GM18951 (cell line): ENCODE results near the gene USP36.

Experiments used
- POLR2A ChIP-seq: IDR thresholded peaks from 4 replicates; pipeline ENCODE4 v1.6.1; 2011; ENCODE audit warnings: mild to moderate bottlenecking; ENCODE audit not compliant: insufficient read length, insufficient read depth; ENCODE audit errors: extremely low read depth
- in situ Hi-C: fragments of 300-500 bp; cut with MboI; formaldehyde crosslinking; loops from one replicate; pipeline ENCODE4 v1.12.0; 2022; ENCODE audit warnings: low sequenced_read_pairs, mixed read lengths, inconsistent platforms; ENCODE audit not compliant: unreplicated experiment

The USP36 gene

DNA sequence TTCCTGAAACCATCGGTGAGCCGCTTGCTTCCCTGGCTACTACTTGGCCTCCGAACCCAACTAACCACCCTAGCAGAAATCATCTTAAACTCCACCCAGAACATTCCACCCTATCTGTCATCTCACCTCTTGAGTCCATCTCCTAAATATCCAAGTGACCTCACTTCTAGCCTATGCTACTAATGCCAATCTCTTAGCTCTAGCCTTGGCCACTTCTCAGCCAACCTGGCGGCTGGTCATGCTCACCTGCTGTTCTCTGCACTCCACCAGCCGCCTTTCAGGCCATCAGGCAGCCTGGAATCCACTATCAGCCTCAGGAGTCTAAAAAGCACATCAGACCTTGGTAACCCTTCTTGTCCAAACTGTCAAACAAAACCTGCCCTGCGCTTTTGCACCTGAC is 46.6 kb downstream of the USP36 start:
- in situ Hi-C loops: no loop called here
- no peak for TF ChIP-seq POLR2A

- TF ChIP-seq POLR2A: no peak
- in situ Hi-C loops: no loop called here
Observed at GRCh38 chr17:78793415-78793814, 47.2 kb downstream of the USP36 start.

- no peak for TF ChIP-seq POLR2A
- in situ Hi-C loops: no loop called here
Observed at GRCh38 chr17:78791840-78792709, 48.5 kb downstream of the USP36 start.

DNA sequence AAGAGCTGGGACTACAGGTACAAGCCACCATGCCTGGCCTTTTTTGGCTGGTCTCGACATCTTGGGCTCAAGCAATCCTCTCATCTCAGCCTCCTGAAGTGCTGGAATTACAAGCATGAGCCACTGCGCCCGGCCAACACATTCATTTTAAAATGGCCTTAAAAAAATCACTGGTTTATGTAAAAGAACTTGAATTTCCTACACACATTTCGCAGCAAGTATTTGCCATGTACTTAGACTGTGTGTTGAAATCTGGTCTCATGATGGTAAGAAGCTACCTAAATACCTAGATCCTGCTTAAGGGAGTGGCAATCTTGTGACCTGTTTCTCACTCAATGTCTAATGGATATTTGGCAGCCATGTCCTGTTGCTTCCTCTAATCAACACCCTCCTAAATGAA is 50.1 kb downstream of the USP36 start:
- no peak for TF ChIP-seq POLR2A
- in situ Hi-C loops: no loop called here

- TF ChIP-seq POLR2A: no peak
- in situ Hi-C loops: no loop called here
Observed at GRCh38 chr17:78789663-78790181, 50.9 kb downstream of the USP36 start.

DNA sequence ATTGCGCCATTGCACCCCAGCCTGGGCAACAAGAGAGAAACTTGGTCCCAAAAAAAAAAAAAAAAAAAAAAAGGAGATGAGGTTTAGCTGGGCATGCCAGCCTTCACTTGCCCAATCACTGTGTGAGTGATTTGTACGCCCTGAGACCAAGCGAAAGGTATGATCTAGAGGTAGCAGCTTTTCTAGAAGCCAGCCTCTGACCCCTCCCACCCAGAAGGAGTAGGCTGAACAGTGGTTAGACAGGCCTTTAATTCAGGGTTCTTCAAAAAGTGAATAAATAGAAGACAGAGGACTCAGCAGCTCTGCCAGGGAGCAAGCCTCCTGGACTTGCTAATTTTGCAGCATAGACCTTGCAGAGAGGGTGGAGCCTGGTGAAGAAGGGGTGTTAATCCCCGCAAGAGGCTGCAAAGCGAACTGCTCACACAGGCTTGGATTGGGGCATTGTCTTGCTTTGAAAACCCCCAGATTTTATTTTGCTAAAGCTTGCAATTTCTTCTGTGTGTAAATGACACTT is 51.4 kb downstream of the USP36 start:
- TF ChIP-seq POLR2A: no peak
- in situ Hi-C loops: no loop called here

DNA sequence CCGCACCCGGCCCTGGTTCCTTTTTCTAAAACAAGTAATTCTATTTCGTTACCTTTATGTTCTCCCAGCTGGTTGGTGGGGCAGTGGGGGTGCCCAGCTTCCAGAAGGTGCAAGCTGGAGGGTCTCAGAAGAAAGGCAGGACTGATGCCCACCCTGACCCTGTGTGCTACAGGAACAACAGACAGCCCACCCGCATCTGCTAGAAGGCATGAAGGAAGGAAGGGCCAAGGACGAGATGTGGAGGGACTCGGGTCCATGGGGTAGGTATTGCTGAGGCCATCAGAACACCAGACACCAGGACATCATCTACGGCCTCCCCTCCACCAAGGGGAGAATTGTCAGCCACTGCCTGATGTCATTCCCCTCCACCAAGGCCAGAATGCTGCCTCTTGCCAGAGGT is 52.2 kb downstream of the USP36 start:
- in situ Hi-C loops: no loop called here
- TF ChIP-seq POLR2A: no peak

- in situ Hi-C loops: no loop called here
- no peak for TF ChIP-seq POLR2A
Observed at GRCh38 chr17:78787444-78787843, 53.2 kb downstream of the USP36 start.

DNA sequence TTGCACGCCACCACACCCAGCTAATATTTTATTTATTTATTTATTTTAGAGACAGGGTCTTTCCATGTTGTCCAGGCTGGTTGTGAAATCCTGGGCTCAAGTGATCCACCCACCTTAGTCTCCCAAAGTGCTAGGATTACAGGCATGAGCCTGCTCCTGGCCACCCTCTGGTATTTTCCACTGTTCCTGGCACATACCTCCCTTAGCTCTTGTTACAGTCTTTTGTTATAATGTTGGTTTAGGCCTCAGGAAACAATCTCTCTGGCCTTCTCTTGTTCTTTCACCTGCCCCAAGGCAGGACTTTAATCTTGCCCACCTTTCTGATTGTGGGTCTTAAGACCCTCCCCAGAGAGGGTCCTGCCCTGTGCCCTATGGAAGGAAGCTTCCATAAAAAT is 55.0 kb downstream of the USP36 start:
- no peak for TF ChIP-seq POLR2A

GRCh38 chr17:78785011-78785662 is 55.5 kb downstream of the USP36 start:
- in situ Hi-C loops: no loop called here
- no peak for TF ChIP-seq POLR2A

More for the DNA sequence above, 55.0 kb downstream of the USP36 start:
- in situ Hi-C loops: no loop called here

GRCh38 chr17:78784352-78784751 is 56.3 kb downstream of the USP36 start:
- in situ Hi-C loops: no loop called here
- no peak for TF ChIP-seq POLR2A

- TF ChIP-seq POLR2A: no peak
- in situ Hi-C loops: no loop called here
Observed at GRCh38 chr17:78783711-78784324, 56.8 kb downstream of the USP36 start.

- in situ Hi-C loops: no loop called here
- peak; percentile 60 for TF ChIP-seq POLR2A
Observed at GRCh38 chr17:78781893-78782304, 58.7 kb downstream of the USP36 start, which contains the start of gene CYTH1. Gene CYTH1 (minus strand): TSS chr17:78782273. CDS start chr17:78782223, 50 bp downstream.

DNA sequence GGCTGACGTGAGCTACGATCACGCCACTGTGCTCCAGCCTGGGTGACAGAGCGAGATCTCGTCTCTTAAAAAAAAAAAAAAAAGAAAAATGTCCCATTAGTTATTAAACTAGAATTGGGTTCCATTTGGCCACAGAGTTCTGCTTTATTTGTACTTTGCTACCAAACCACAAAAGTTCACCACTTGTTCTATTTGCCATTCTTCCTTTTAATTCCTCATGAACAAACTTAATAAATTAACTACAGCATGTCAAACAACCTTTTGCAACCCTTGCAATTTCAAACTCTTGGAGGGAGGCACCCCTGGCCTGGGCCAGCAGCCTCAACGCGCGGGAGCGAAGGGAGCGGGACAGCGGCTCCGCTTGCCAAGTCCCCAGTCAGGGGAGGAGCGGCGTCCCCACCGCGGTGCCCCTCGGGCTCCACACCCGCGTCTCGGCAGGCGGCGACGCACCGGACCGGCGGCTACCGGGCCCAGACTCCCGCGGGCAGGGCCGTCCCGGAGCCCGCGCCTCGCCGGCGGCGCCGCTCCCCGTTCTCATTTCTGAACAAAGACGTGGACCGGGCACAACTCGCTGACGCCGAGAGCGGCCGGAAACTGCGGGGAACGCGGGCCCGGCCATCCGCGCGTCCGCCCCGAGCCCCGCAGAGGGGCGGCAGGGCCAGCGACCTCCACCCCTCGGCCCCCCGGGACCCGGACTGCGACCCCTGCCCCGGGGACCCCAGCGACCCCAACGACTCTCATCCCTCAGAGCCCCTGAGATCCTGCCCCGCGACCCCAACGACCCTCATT is 59.3 kb downstream of the USP36 start:
- no peak for TF ChIP-seq POLR2A
- in situ Hi-C loops: no loop called here
